OCI-LY7 (cell line): ENCODE measurements around the gene NTN3. TPM values are rescaled to one million over a fixed set of nuclear protein-coding genes. Genes with fewer than 3 reads are reported as not detected.

Source experiments
- BruUV-seq: library from RNA; stranded (reverse); fragments of 400-500 nt; replicated peaks from 2 replicates; lab custom pipeline; 2021; lab: Mats Ljungman, UMichigan
- CTCF ChIA-PET: fragments of 300-600 bp; sonication (Branson Sonifier 250); formaldehyde crosslinking; loops from one replicate; lab custom pipeline; 2022; ENCODE audit warnings: antibody characterized with exemption; ENCODE audit not compliant: unreplicated experiment; lab: Charles Lee
- POLR2A ChIA-PET: fragments of 300-600 bp; sonication (Branson Sonifier 250); formaldehyde crosslinking; loops from one replicate; lab custom pipeline; 2022; ENCODE audit warnings: antibody characterized with exemption; lab: Charles Lee
- DNase-seq: peaks from one replicate; pipeline ENCODE4 v3.0.0-alpha.2; 2015; ENCODE audit warnings: low spot score
- H2AFZ ChIP-seq: fragments of 200-600 bp; sonication (generic), shearing (Covaris generic); 2 replicates; pipeline ENCODE4 v1.6.1; 2014; ENCODE audit warnings: mild to moderate bottlenecking, antibody characterized with exemption, low read length, moderate library complexity
- H3K27ac ChIP-seq: fragments of 200-600 bp; sonication (generic); 2 replicates; pipeline ENCODE4 v1.5.1; 2014; ENCODE audit warnings: mixed run types, low read depth, mild to moderate bottlenecking, moderate library complexity, low read length, inconsistent platforms; ENCODE audit not compliant: poor library complexity, severe bottlenecking
- H3K36me3 ChIP-seq: fragments of 200-600 bp; sonication (generic); 2 replicates; pipeline ENCODE4 v1.6.1; 2014; ENCODE audit warnings: mild to moderate bottlenecking, antibody characterized with exemption, low read length, moderate library complexity, mixed read lengths; ENCODE audit not compliant: insufficient read depth
- H3K4me1 ChIP-seq: fragments of 200-600 bp; sonication (generic); 2 replicates; pipeline ENCODE4 v1.5.1; 2014; ENCODE audit warnings: mild to moderate bottlenecking, low read length; ENCODE audit not compliant: insufficient read depth, poor library complexity, severe bottlenecking
- H3K4me2 ChIP-seq: fragments of 200-600 bp; sonication (generic); 2 replicates; pipeline ENCODE4 v1.6.1; 2014; ENCODE audit warnings: mild to moderate bottlenecking, low read length
- H3K4me3 ChIP-seq: fragments of 200-600 bp; sonication (generic); 2 replicates; pipeline ENCODE4 v1.5.1; 2014; ENCODE audit warnings: mild to moderate bottlenecking, low read depth, low read length; ENCODE audit not compliant: poor library complexity, severe bottlenecking
- H3K79me2 ChIP-seq: fragments of 200-600 bp; sonication (generic); 2 replicates; pipeline ENCODE4 v1.6.1; 2016; ENCODE audit warnings: low read depth, mild to moderate bottlenecking, low read length, moderate library complexity, mixed read lengths; ENCODE audit not compliant: insufficient read depth
- H3K9me2 ChIP-seq: fragments of 200-600 bp; sonication (generic); 2 replicates; pipeline ENCODE4 v1.6.1; 2016; ENCODE audit warnings: mild to moderate bottlenecking, low read length, mixed read lengths; ENCODE audit not compliant: insufficient read depth
- H3K9me3 ChIP-seq: fragments of 200-600 bp; sonication (generic); 2 replicates; pipeline ENCODE4 v1.6.1; 2014; ENCODE audit warnings: mild to moderate bottlenecking, mixed run types, low read length, mixed read lengths
- H4K20me1 ChIP-seq: fragments of 200-600 bp; sonication (generic); 2 replicates; pipeline ENCODE4 v1.6.1; 2014; ENCODE audit warnings: mild to moderate bottlenecking, antibody characterized with exemption, low read length, moderate library complexity, mixed read lengths; ENCODE audit not compliant: insufficient read depth
- EZH2phosphoT487 ChIP-seq: fragments of 200-600 bp; sonication (generic); IDR thresholded peaks from 2 replicates; pipeline ENCODE4 v1.6.1; 2018; ENCODE audit warnings: low read depth, borderline replicate concordance, mild to moderate bottlenecking, mixed run types, antibody characterized with exemption, low read length, moderate library complexity, mixed read lengths
- intact Hi-C: fragments of 100-400 bp; cut with micrococcal nuclease; formaldehyde crosslinking; loops from one replicate; pipeline ENCODE4 v1.10.0; 2022; ENCODE audit not compliant: unreplicated experiment
- total RNA-seq, 2 experiments: library from RNA; depleted of rRNA in 1 of 2; stranded (reverse); fragments of >200 nt in 1 of 2; shearing (Covaris generic) in 1 of 2; gene quantifications; 2 replicates each; pipeline ENCODE4 v1.2.3, GENCODE V29; 2014 to 2022
- TF ChIP-seq, protein P1 (sequence below): fragments of 200-600 bp; sonication (generic); conservative IDR thresholded peaks from 2 replicates; pipeline ENCODE4 v1.5.1; 2014; ENCODE audit warnings: mild to moderate bottlenecking, antibody characterized with exemption, low read length, moderate library complexity, mixed read lengths

Gene NTN3
- total RNA-seq, 2 experiments from 2014 or later: 1.7 to 2.3 TPM

DNA sequence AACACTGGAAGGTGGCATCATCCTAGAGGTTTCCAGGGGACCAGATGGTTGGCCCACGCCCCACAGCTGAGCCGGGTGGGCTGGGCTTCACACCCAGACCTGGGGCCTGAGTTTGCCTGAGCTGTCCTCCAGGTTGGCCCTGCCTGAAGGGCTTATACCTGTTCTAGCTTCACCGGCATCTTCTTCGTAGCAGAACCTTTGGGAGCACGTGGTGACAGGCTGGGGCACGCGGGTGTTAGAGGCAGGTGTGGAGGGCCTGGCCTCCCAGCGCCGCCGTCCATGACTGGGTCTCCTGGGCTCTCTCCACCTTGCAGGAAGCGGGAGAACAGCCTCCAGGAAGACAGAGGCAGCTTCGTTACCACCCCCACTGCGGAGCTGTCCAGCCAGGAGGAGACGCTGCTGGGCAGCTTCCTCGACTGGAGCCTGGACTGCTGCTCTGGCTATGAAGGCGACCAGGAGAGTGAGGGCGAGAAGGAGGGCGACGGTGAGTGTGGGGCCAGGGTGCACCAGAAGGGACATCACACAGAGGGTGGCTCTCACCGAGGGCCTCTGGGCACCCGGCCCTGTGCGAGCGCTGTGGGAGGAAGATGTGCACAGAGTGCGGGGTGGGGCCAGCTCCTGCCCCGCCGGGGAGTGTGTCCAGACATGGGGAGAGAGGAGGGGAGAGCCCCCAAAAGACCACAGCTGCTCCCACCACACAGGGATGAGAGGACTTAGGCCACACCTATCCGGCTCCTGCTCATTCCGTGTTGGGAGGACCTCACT, 15.8 kb upstream of the NTN3 start:
- POLR2A ChIA-PET: no interaction called here
- no peaks in the 10 kb centered on the region for H4K20me1 ChIP-seq
- H3K4me1 ChIP-seq: peaks cover 20% of the 10 kb centered on the region
- intact Hi-C loops: no loop called here
- no peaks in the 10 kb centered on the region for H3K9me3 ChIP-seq
- peaks cover 1% of the 10 kb centered on the region; the same call in 1 of the 2 replicates for H3K79me2 ChIP-seq
- no peak overlapping the region for H3K4me2 ChIP-seq
- H2AFZ ChIP-seq: no peak overlapping the region
- TF ChIP-seq, protein P1, sequence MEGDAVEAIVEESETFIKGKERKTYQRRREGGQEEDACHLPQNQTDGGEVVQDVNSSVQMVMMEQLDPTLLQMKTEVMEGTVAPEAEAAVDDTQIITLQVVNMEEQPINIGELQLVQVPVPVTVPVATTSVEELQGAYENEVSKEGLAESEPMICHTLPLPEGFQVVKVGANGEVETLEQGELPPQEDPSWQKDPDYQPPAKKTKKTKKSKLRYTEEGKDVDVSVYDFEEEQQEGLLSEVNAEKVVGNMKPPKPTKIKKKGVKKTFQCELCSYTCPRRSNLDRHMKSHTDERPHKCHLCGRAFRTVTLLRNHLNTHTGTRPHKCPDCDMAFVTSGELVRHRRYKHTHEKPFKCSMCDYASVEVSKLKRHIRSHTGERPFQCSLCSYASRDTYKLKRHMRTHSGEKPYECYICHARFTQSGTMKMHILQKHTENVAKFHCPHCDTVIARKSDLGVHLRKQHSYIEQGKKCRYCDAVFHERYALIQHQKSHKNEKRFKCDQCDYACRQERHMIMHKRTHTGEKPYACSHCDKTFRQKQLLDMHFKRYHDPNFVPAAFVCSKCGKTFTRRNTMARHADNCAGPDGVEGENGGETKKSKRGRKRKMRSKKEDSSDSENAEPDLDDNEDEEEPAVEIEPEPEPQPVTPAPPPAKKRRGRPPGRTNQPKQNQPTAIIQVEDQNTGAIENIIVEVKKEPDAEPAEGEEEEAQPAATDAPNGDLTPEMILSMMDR: no peak
- TF ChIP-seq EZH2phosphoT487: no peak
- H3K36me3 ChIP-seq: peaks cover 85% of the 10 kb centered on the region
- H3K27ac ChIP-seq: no peak overlapping the region
- CTCF ChIA-PET: no interaction called here
- DNase-seq: no peak
- H3K9me2 ChIP-seq: no peaks in the 10 kb centered on the region
- no TSS peak for BruUV-seq
- H3K4me3 ChIP-seq: no peak overlapping the region

DNA sequence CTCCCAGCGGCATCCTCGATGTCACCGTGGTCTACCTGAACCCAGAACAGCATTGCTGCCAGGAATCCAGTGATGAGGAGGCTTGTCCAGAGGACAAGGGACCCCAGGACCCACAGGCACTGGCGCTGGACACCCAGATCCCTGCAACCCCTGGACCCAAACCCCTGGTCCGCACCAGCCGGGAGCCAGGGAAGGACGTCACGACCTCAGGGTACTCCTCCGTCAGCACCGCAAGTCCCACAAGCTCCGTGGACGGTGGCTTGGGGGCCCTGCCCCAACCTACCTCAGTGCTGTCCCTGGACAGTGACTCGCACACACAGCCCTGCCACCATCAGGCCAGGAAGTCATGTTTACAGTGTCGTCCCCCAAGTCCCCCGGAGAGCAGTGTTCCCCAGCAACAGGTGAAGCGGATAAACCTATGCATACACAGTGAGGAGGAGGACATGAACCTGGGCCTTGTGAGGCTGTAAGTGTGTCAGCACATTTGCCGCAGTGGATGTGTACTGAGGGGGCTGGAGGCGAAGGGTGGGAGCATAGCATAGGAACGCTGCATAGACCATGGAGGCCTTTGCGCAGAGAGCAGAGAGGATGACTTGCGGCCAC, 14.4 kb upstream of the NTN3 start:
- no peak for DNase-seq
- Histone ChIP-seq H3K36me3 (peaks cover 82% of the 10 kb centered on the region), H3K27ac (no peak overlapping the region), H3K4me3 (no peak overlapping the region), H4K20me1 (no peaks in the 10 kb centered on the region), H2AFZ (no peak overlapping the region), H3K79me2 (peaks cover 15% of the 10 kb centered on the region; the same call in 1 of the 2 replicates), H3K4me2 (no peak overlapping the region), H3K9me2 (no peaks in the 10 kb centered on the region), H3K9me3 (no peaks in the 10 kb centered on the region), H3K4me1 (peaks cover 31% of the 10 kb centered on the region)
- intact Hi-C loops: no loop called here
- POLR2A ChIA-PET: no interaction called here
- BruUV-seq: no TSS peak
- CTCF ChIA-PET: interaction anchor here (1.1 kb wide), 1 partner anchor 17 kb away, joined by 3 read pairs; no protein-coding TSS in a partner anchor
- no peak for TF ChIP-seq EZH2phosphoT487
- TF ChIP-seq, protein P1: no peak
